VCaP (cell line): ENCODE data around the gene NUP133.

ENCODE experiments used
- H3K27ac ChIP-seq: fragments of 450-650 bp; 2 replicates; pipeline ENCODE4 v1.5.1; 2017
- CTCF ChIP-seq: fragments of 450-650 bp; conservative IDR thresholded peaks from 2 replicates; pipeline ENCODE4 v1.5.1; 2017; ENCODE audit warnings: mild to moderate bottlenecking, moderate library complexity

NUP133 gene

GRCh38 chr1:229448354-229448753 is 59.8 kb downstream of the NUP133 start:
- TF ChIP-seq CTCF, result no peak
- H3K27ac ChIP-seq, result no peak overlapping the region

- no peak for TF ChIP-seq CTCF
- no peak overlapping the region for H3K27ac ChIP-seq
Measured at GRCh38 chr1:229447809-229448252, 60.3 kb downstream of the NUP133 start.

- TF ChIP-seq CTCF, result no peak
- no peak overlapping the region for H3K27ac ChIP-seq
Measured at GRCh38 chr1:229445828-229446227, 62.3 kb downstream of the NUP133 start.

GRCh38 chr1:229440851-229441537 is 67.1 kb downstream of the NUP133 start:
- H3K27ac ChIP-seq, result no peak overlapping the region
- no peak for TF ChIP-seq CTCF

GRCh38 chr1:229438021-229438420 is 70.1 kb downstream of the NUP133 start:
- H3K27ac ChIP-seq, result no peak overlapping the region

GRCh38 chr1:229437443-229437842 is 70.7 kb downstream of the NUP133 start:
- H3K27ac ChIP-seq, result no peak overlapping the region
- no peak for TF ChIP-seq CTCF

More at GRCh38 chr1:229438021-229438420, 70.1 kb downstream of the NUP133 start:
- no peak for TF ChIP-seq CTCF

DNA sequence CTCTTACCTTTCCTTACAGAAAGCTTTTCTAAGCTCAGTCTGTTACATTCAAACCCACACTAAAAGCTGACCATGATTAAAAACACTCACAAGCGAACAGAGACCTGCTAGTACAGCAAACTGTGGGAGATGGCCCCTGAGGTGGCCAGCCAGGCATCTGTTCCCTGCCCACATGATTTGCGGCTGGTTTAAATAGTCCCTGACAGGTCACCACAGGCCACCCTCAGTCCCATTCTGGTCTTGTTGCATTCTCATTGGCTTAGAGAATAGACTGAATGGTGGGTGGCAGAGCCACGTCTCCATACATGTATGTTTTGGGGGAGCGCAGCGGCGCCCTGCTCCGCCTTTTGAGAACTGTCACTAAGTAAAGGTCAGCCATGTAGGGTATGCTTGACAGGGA is 71.9 kb downstream of the NUP133 start:
- H3K27ac ChIP-seq, result no peak overlapping the region
- no peak for TF ChIP-seq CTCF
